Right ventricle myocardium inferior (tissue), 1 donor: ENCODE data around the gene S100A10. TPM values are rescaled to one million over a fixed set of nuclear protein-coding genes. Genes with fewer than 3 reads are reported as not detected.

ENCODE experiments used
- ATAC-seq: fragments of 200-7000 bp; cut with Tn5 transposase; one replicate; pipeline ENCODE4 v1.9.1; 2020; ENCODE audit warnings: mild to moderate bottlenecking, moderate library complexity
- DNase-seq: peaks from one replicate; pipeline ENCODE4 v3.0.0; 2021; ENCODE audit errors: missing footprints
- intact Hi-C: fragments of 100-400 bp; cut with DNase I; formaldehyde crosslinking; loops from one replicate; pipeline ENCODE4 v1.11.0; 2022
- total RNA-seq: library from RNA; stranded (reverse); fragmentation: NEBNext Ultra II Directional; extraction: Animal tissue kit (Norgen Biotek cat#: 25700); gene quantifications from one replicate; pipeline ENCODE4 v1.2.1, GENCODE V29; 2021
- donor health status: DM: no; HTN: yes; CAD: no; lungs with severe emphysema.

Gene S100A10
- total RNA-seq, 1 donor from 2014 or later = 290 TPM

- intact Hi-C loops = no loop called here
- peak; percentile 83 for ATAC-seq
- peak; percentile 93 for DNase-seq
Measured at GRCh38 chr1:151945725-151946722, 47.6 kb downstream of the S100A10 start.

- intact Hi-C loops = no loop called here
- peak; percentile 19 for ATAC-seq
- no peak for DNase-seq
Measured at GRCh38 chr1:151944857-151945575, 48.6 kb downstream of the S100A10 start.

GRCh38 chr1:151944126-151944856 lies 49.4 kb downstream of the S100A10 start:
- intact Hi-C loops = no loop called here

GRCh38 chr1:151943591-151943990 lies 50.1 kb downstream of the S100A10 start:
- no peak for DNase-seq
- ATAC-seq = no peak
- intact Hi-C loops = no loop called here

More at GRCh38 chr1:151944126-151944856, 49.4 kb downstream of the S100A10 start:
- ATAC-seq = peak; percentile 77
- no peak for DNase-seq

GRCh38 chr1:151942882-151943281 lies 50.8 kb downstream of the S100A10 start:
- intact Hi-C loops = no loop called here
- DNase-seq (no peak), ATAC-seq (peak; percentile 25)

GRCh38 chr1:151940541-151940940 lies 53.1 kb downstream of the S100A10 start:
- no peak for ATAC-seq
- intact Hi-C loops = no loop called here
- no peak for DNase-seq

GRCh38 chr1:151939779-151940178 lies 53.9 kb downstream of the S100A10 start:
- no peak for ATAC-seq
- no peak for DNase-seq
- intact Hi-C loops = loop anchor here (10.0 kb wide), 1 partner anchor 245 kb away; no protein-coding TSS in a partner anchor

- intact Hi-C loops = loop anchor here (10.0 kb wide), 1 partner anchor 246 kb away; no protein-coding TSS in a partner anchor
- no peak for DNase-seq
- ATAC-seq = no peak
Measured at GRCh38 chr1:151939141-151939540, 54.5 kb downstream of the S100A10 start.

- ATAC-seq (no peak), DNase-seq (no peak)
- intact Hi-C loops = loop anchor here (10.0 kb wide), 1 partner anchor 248 kb away; no protein-coding TSS in a partner anchor
Measured at GRCh38 chr1:151936653-151937052, 57.0 kb downstream of the S100A10 start.

GRCh38 chr1:151935894-151936602 lies 57.6 kb downstream of the S100A10 start:
- no peak for ATAC-seq
- no peak for DNase-seq
- intact Hi-C loops = loop anchor here (10.0 kb wide), 1 partner anchor 249 kb away; no protein-coding TSS in a partner anchor

- DNase-seq (no peak), ATAC-seq (no peak)
- intact Hi-C loops = loop anchor here (10.0 kb wide), 1 partner anchor 250 kb away; no protein-coding TSS in a partner anchor
Measured at GRCh38 chr1:151935154-151935553, 58.5 kb downstream of the S100A10 start.

- DNase-seq (no peak), ATAC-seq (peak; percentile 88)
- intact Hi-C loops = loop anchor here (1.0 to 10.0 kb wide), 2 partner anchors 62 to 251 kb away; no protein-coding TSS in a partner anchor
Measured at GRCh38 chr1:151934048-151934493, 59.6 kb downstream of the S100A10 start.

Other genes starting within 250 kb of the S100A10 start
- gene MRPL9, start 230.4 kb downstream of the S100A10 start, total RNA-seq = 51.2 TPM
- gene TDRKH, start 203.4 kb downstream of the S100A10 start, total RNA-seq = 4.5 TPM
- 0.68 TPM for gene LINGO4, start 188.4 kb downstream of the S100A10 start, total RNA-seq
- 11.3 TPM for gene RORC, start 162.1 kb downstream of the S100A10 start, total RNA-seq
- not detected for gene C2CD4D, start 154.0 kb downstream of the S100A10 start, total RNA-seq
- not detected for gene THEM5, start 140.1 kb downstream of the S100A10 start, total RNA-seq
- 16.3 TPM for gene THEM4, start 84.3 kb downstream of the S100A10 start, total RNA-seq
- 92.0 TPM for gene S100A11, start 43.1 kb upstream of the S100A10 start, total RNA-seq
- gene TCHHL1, start 95.2 kb upstream of the S100A10 start, total RNA-seq = not detected
- gene TCHH, start 121.6 kb upstream of the S100A10 start, total RNA-seq = not detected
- gene RPTN, start 165.4 kb upstream of the S100A10 start, total RNA-seq = not detected
- not detected for gene HRNR, start 230.3 kb upstream of the S100A10 start, total RNA-seq